Right renal pelvis (tissue), 4 donors: ENCODE measurements around the gene ZBED2. TPM values are rescaled to one million over a fixed set of nuclear protein-coding genes. Genes with fewer than 3 reads are reported as not detected.
"Not testable (repeated sequence)": the region's sequence is repeated elsewhere in the genome, so short reads cannot be mapped to it uniquely, and the experiment has no call there.

ENCODE experiments used
- DNase-seq, 4 donors: peaks; one replicate each; pipeline ENCODE4 v3.0.0-alpha.2; 2013; ENCODE audit warnings: low read depth in 4 of 4, low spot score in 3 of 4, missing footprints in 1 of 4
- polyA plus RNA-seq, 4 donors: library from polyadenylated mRNA; unstranded; fragments of 120-200 nt; gene quantifications; one replicate each; pipeline ENCODE4 v1.2.1, GENCODE V29; 2013; ENCODE audit not compliant: insufficient read length in 4 of 4

Gene ZBED2
- polyA plus RNA-seq, 4 donors, result 0.17 to 0.49 (median 0.35) TPM

GRCh38 chr3:111577798-111578685, 17.1 kb downstream of the ZBED2 start:
- peak in 1 of 4 donors; percentile 3 for DNase-seq

GRCh38 chr3:111577113-111577512, 18.0 kb downstream of the ZBED2 start:
- no peak for DNase-seq

- no peak for DNase-seq
Observed at GRCh38 chr3:111571907-111572460, 23.2 kb downstream of the ZBED2 start.

- no peak for DNase-seq
Observed at GRCh38 chr3:111571282-111571681, 23.9 kb downstream of the ZBED2 start.

- no peak for DNase-seq
Observed at GRCh38 chr3:111570404-111571030, 24.6 kb downstream of the ZBED2 start.

- DNase-seq, result no peak
Observed at GRCh38 chr3:111568911-111569310, 26.2 kb downstream of the ZBED2 start.

GRCh38 chr3:111568355-111568754, 26.8 kb downstream of the ZBED2 start:
- no peak for DNase-seq

- DNase-seq, result no peak
Observed at GRCh38 chr3:111566844-111567243, 28.3 kb downstream of the ZBED2 start.

GRCh38 chr3:111561902-111562301, 33.2 kb downstream of the ZBED2 start:
- not testable (repeated sequence) for DNase-seq

GRCh38 chr3:111548756-111549155, 46.4 kb downstream of the ZBED2 start:
- DNase-seq, result no peak

- no peak for DNase-seq
Observed at GRCh38 chr3:111548092-111548491, 47.1 kb downstream of the ZBED2 start.

GRCh38 chr3:111547631-111548030, 47.5 kb downstream of the ZBED2 start:
- no peak for DNase-seq

GRCh38 chr3:111545349-111545748, 49.8 kb downstream of the ZBED2 start:
- no peak for DNase-seq

Other genes starting within 250 kb of the ZBED2 start
- 1 to 10 TPM in 3 of 4 donors, under 1 TPM in 1; 0.69 to 2.7 (median 1.7) TPM for gene CD96, start 53.1 kb downstream of the ZBED2 start, polyA plus RNA-seq
- gene PLCXD2, start 79.3 kb upstream of the ZBED2 start, polyA plus RNA-seq, result 10 to 100 TPM; 10.7 to 13.8 (median 12.5) TPM